GM19372 (cell line): ENCODE results near the gene MUC3A.

ENCODE experiments used
- ATAC-seq: cut with Tn5 transposase; IDR thresholded peaks from one replicate; pipeline ENCODE4 v1.9.1; 2021; ENCODE audit warnings: mild to moderate bottlenecking, low read depth, moderate library complexity; ENCODE audit not compliant: unreplicated experiment

The MUC3A gene

DNA sequence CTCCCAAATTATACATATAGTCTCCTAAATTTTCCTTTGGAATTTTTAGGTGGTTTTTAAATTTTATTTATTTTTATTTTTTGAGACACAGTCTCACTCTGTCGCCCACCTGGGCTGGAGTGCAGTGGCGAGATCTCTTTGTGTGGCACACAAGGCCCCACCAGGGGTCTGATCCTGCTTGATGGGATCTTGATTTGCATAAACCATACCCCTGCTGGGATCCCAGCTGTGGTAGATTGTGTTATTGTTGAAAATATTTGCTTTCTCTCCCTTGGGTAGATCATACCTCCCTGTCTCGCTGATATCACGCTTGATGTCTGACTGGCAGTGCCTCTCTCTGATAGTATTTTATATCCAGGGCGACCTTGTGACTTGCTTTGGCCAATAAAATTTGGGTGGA is 5.6 kb upstream of the MUC3A start:
- no peak for ATAC-seq

DNA sequence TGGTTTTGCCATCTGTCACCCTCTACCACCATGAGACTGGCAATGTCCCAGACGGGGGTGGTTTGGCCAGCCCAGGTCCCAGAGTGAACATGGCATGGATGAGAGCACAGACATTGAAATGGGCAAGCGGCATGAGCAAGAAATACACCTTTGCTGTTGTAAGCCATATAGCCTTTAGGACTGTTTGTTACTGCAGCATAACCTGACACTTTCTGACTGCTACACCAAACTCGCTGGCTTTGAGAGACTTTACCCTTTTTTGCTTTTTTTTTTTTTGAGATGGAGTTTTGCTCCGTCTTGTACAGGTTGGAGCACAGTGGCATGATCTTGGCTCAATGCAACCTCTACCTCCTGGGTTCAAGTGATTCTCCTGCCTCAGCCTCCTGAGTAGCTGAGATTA is 5.2 kb upstream of the MUC3A start:
- no peak for ATAC-seq

DNA sequence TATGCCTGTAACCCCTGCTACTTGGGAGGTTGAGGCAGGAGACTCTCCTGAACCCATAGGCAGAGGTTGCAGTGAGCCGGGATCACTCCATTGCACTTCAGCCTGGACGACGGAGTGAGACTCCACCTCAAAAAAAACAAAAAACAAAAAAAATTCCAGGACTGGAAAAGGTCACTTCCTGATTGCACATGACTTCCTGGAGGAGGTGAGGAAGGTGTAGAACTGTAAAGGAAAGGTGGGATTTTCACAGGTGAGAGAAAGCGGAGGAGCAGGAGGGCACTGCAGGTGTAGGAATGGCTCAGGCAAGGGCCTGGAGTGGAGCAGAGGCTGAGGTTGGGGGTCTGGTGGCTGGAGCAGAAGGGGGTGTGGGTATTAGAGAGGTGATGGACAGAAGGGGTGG is 3.2 kb upstream of the MUC3A start:
- no peak for ATAC-seq

DNA sequence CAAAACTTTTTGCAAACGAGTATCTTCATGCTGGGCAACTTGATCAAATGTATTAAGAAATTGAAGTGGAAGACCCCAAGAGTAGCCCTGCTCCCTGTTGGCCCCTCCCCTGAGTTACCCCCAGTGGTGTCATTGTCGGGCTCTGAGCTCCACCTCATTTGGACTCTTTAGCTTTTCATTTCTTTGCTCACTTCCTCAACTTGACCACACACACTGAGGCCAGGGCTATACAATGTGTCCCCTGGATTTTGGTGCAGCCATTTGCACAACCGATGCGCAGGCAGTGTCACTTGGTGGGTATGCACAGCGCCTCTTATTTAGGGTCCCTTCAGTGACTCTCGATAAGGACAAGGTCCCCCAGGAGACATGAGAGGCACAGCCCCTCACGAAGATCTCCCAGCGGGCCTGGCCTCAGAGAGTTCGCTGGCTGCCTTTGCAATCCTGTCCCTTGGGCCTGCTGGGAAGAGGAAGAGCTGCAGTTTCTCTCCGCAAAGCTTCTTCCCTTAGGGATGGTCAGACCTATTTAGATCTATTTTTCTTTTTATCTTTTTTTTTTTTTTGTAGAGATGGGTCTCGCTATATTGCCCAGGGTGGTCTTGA is 2.5 kb upstream of the MUC3A start:
- ATAC-seq: no peak

DNA sequence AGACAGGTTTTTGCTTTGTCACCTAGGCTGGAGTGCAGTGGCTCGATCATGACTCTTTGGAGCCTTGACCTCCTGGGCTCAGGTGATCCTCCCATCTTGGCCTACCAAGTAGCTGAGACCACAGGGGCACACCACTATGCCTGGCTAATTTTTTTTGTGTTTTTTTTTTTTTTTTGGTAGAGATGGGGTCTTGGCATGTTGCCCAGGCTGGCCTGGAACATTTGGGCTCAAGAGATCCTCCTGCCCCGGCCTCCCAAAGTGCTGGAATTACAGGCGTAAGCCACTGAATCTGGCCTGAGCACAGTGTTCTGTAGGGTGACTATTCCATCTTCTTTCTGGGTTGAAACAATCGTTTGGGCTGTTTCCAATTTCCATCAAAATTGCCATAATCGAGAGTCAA is 1.5 kb upstream of the MUC3A start:
- no peak for ATAC-seq

DNA sequence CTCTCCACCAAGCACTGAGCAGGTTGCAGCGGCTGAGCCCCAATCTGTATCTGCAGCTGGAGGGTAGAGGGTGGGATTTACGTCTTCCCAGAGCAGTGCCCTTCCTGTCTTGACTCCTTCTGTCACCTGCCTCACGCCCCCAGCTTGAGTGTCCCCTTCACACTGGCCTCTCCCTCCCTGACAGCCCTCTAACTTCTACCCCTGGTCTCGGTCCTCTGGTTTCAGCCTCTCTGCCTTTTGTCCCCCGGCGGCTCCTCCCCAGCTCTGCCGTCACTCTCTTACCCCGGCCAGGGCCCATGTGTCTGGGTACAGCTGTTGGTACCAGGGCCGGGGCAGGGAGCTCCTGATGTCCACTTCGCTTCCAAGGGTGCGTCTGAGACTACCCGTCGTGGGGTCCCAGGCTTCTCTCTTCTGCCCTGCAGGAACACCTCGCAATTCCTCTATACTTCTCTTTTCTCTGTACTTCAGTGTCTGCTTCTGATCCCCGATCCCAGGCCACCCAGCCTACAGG is 654 bp downstream of the MUC3A start:
- no peak for ATAC-seq

DNA sequence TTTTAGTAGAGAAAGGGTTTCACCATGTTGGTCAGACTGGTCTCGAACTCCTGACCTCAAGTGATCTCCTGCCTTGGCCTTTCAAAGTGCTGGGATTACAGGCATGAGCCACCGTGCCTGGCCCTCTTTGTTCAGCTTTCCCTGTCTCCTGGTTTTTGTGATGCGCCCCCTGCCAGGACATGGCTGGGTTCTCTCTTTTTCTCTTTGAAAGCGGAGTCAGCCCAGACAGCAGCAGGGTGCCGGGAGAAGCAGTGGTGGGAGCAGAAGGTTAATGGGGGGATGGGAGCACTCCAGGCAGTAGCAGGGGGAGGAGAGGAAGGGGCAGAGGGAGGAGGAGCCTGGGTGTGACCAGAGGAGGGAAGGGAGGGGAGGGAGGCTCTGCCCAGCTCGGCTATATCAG is 1.8 kb downstream of the MUC3A start:
- ATAC-seq: no peak

DNA sequence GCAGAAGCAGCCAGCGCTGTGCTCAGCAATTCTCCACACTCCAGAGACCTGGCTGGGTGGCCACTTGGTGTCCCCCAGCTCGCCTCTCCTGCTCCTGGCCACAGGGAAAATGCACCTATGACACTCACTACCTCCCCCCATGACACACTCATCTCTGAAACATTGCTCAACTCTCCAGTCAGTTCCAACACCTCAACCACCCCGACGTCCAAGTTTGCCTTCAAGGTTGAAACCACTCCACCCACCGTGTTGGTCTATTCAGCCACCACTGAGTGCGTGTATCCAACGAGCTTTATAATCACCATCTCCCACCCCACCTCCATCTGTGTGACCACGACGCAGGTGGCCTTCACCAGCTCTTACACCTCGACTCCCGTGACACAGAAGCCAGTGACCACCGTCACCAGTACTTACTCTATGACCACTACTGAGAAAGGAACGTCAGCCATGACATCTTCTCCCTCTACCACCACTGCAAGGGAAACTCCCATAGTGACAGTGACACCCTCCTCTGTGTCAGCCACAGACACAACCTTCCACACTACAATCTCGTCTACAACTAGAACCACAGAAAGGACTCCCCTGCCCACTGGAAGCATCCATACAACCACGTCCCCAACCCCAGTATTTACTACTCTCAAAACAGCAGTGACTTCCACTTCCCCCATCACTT is 2.7 kb downstream of the MUC3A start:
- ATAC-seq: no peak

DNA sequence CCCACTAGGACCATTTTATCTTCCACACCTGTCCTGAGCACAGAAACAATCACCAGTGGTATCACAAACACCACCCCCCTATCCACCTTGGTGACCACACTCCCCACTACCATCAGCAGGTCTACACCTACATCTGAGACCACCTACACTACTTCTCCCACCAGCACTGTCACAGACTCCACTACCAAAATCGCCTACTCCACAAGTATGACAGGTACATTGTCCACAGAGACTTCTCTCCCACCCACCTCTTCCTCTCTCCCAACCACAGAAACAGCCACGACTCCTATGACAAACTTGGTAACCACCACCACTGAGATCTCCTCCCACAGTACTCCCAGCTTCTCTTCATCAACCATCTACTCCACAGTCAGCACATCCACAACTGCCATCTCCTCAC is 3.3 kb downstream of the MUC3A start:
- ATAC-seq: no peak

DNA sequence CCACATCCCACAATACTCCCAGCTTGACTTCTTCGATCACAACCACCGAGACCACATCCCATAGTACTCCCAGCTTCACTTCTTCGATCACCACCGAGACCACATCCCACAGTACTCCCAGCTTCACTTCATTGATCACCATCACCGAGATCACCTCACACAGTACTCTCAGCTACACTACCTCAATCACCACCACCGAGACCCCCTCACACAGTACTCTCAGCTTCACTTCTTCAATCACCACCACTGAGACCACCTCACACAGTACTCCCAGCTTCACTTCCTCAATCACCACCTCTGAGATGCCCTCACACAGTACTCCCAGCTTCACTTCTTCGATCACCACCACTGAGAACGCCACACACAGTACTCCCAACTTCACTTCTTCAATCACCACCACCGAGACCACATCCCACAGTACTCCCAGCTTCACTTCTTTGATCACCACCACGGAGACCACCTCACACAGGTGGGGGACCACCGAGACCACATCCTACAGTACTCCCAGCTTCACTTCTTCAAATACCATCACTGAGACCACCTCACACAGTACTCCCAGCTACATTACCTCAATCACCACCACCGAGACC is 8.6 kb downstream of the MUC3A start:
- no peak for ATAC-seq

DNA sequence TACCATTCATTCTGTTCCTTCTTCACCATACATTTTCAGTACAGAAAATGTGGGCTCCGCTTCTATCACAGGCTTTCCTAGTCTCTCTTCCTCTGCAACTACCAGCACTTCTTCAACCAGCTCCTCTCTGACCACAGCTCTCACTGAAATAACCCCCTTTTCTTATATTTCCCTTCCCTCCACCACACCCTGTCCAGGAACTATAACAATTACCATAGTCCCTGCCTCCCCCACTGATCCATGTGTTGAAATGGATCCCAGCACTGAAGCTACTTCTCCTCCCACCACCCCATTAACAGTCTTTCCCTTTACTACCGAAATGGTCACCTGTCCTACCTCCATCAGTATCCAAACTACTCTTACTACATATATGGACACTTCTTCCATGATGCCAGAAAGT is 10.6 kb downstream of the MUC3A start:
- ATAC-seq: no peak

DNA sequence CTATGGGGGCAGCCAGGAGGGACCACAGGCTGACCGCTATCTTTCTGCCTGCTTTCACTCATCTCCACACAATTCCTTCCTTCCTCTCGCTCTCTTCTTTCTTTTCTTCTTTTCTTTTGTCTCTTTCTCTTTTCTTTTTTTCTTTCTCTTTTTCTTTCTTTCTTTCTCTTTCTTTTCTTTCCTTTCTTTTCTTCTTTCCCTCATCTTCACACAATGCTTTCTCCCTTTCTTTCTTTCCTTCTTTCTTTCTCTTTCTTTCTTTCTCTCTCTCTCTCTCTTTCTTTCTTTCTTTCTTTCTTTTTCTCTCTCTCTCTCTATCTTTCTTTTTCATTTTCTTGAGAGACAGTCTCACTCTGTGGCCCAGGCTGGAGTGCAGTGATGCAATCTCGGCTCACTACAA is 13.2 kb downstream of the MUC3A start:
- no peak for ATAC-seq

DNA sequence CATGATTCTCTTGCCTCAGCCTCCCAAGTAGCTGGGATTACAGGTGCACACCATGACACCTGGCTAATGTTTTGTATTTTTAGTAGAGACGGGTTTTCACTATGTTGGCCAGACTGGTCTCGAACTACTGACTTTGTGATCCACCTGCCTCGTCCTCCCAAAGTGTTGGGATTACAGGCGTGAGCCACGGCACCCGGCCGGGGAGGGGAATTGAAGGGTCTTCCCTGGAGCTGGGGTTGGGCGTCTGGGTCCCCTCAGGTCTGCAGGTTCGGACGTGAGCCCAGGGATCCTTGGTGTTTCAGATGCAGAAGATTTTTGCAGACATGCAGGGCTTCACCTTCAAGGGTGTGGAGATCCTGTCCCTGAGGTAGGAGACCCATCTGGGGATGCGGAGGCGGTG is 14.1 kb downstream of the MUC3A start:
- ATAC-seq: no peak

DNA sequence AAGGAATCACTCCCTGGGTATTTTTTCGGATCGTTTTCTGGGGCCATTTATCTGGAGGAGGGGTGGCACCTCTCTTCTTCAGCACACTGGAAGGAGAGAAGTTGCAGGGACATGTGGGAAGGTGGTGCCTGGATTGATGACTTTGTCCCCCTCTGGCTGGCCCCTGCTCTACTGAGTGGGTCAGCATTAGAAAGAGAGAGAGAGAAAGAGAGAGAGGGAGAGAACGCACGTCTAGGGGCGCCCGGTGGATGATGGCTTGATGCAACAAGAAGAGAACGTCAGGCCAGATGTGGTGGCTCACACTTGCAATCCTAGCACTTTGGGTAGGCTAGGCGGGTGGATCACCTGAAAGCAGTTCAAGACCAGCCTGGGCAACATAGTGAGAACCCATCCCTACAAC is 14.5 kb downstream of the MUC3A start:
- no peak for ATAC-seq

DNA sequence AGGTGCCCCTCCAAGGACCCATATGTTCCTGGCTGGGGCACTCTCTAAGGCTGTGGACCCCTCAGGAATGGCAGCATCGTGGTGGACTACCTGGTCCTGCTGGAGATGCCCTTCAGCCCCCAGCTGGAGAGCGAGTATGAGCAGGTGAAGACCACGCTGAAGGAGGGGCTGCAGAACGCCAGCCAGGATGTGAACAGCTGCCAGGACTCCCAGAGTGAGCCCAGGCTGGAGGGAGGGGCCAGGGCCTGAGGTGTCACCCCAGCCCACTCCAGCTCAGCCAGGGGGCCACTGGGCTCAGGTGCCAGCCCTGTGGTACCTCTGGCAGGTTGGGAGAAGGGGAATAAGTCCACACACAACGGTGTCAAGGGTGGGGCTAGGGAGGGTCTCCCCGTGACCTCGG is 15.3 kb downstream of the MUC3A start:
- no peak for ATAC-seq

DNA sequence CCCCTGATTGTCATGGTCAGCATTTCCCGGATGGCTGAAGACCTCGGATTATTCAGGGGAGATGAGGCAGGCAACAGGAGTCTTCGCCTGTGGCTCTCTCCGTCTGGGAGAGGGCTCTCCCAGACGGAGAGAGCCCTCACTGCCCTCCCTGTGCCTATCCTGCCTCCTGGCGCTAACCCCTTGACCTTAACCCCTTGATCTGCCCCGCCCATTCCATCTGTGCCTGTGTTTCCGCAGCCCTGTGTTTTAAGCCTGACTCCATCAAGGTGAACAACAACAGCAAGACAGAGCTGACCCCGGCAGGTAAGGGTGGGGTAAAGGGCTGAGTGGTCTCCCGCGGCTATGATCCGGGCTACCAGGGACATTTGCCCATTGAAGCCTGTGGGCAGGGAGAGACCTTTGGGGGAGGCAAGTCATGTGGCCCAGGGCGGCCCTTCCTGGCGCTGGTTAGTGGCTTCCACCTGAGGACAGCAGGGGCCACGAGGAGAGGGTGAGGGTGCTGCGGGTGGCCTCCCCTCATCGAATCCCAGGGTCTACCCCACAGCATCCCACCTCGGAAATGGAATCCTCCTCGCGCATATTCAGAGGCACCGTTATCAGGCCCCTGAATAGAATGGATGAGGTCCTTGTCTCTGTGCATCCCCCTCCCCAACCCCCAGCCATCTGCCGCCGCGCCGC is 15.8 kb downstream of the MUC3A start:
- ATAC-seq: no peak

DNA sequence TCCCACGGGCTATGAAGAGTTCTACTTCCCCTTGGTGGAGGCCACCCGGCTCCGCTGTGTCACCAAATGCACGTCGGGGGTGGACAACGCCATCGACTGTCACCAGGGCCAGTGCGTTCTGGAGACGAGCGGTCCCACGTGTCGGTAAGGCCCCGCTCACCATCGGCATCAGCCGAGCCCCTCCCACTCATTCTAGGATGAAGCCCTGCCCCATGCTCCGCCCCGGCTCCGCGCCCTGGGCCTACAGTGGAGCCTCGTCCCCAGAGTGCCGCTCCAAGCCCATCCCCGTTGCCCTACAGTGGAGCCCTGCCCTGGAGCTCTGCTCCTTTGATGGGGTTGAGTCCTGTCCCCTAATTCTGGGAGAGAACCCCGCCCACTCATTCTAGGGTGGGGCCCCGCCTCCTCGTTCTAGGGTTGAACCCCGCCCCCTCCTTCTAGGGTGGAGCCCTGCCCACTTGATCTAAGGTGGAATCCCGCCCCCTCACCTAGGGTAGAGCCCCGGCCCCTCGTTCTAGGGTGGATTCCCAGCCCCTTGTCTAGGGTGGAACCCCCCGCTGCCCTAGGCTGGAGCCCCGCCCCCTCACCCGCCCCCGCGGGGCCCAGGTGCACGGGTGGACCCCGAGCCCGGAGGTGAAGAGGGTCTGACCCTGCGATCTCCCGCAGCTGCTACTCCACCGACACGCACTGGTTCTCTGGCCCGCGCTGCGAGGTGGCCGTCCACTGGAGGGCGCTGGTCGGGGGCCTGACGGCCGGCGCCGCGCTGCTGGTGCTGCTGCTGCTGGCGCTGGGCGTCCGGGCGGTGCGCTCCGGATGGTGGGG is 16.6 kb downstream of the MUC3A start:
- ATAC-seq: no peak

DNA sequence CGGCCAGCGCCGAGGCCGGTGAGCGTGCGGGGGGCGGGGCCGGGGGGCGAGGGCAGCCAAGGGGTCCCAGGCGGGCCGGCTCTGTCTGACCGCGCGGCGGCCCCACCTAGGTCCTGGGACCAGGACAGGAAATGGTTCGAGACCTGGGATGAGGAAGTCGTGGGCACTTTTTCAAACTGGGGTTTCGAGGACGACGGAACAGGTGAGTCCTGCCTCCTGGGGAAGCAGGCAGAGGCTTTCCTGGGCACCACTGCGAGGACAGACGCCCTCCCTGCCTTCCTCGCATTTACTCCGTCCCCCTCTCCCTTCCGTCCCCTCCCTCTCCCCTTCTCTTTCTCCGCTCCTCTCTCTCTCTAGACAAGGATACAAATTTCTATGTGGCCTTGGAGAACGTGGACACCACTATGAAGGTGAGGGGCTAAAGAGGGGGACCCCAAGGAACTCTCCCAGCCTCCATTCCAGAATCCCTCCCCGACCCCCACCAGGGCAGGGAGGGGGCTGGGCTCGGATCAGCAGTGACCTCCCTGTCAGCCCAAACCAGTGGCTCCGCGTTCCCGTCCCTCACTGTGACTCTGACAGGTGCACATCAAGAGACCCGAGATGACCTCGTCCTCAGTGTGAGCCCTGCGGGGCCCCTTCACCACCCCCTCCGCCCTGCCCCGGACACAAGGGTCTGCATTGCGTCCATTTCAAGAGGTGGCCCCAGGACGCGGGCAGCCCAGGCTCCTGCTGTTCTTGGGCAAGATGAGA is 17.4 kb downstream of the MUC3A start:
- no peak for ATAC-seq

DNA sequence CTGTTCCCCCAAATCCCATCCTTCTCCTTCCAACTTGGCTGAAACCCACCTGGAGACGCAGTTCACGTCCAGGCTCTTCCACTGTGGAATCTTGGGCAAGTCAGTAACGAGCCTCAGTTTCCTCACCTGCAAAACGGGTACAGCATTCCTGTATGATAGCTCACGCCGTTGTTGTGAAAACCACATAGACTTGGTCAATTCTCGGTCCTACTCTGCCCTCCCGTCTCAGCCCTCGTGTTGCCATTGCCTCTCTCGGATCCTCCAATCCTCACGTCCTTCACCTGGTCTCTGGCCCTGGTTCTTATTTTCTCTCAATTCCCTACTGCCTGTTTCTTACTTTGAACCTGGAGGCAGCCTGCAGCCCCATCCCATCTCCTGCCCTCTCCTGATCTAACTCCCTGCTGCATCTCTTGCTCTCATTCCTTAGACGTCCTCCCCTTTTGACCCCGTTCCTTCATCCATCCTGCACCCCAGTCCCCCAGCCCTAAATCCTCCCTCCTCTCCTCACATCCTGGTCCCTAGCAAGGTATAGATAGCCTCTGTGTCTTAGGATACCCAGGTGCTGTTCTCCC is 18.0 kb downstream of the MUC3A start:
- no peak for ATAC-seq

DNA sequence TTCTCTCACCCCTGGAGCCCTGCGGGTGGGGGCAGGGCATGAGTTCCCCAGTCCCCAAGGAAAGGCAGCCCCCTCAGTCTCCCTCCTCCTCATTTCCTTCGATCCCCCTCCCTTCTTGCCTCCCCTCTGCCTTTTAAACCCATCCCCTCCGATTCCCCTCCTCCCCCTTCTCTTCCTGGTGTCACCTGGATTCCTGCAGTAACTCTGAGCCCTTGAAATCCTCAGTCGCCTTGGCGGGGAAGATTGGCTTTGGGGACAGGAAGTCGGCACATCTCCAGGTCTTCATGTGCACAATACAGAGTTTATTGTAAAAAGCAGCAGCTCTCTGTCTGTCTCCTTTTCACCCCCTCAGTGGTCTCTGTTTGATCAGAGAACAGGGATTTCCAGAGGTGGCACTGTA is 18.7 kb downstream of the MUC3A start:
- ATAC-seq: no peak
